Activated CD4-positive, alpha-beta T cell treated with anti-CD3 and anti-CD28 coated beads for 36 hours (primary cell): ENCODE results near the gene PPP1R12B. TPM values are rescaled to one million over a fixed set of nuclear protein-coding genes. Genes with fewer than 3 reads are reported as not detected.

Source experiments
- ATAC-seq: fragments of 200-7000 bp; cut with Tn5 transposase; one replicate; pipeline ENCODE4 v1.10.0; 2021; ENCODE audit warnings: mild to moderate bottlenecking, moderate library complexity
- CTCF ChIA-PET: fragments of 350-600 bp; sonication (Branson Sonifier 250); formaldehyde crosslinking; loops from one replicate; lab custom pipeline; 2021; ENCODE audit warnings: antibody characterized with exemption; lab: Charles Lee
- POLR2A ChIA-PET: fragments of 350-600 bp; sonication (Branson Sonifier 250); formaldehyde crosslinking; loops from one replicate; lab custom pipeline; 2021; ENCODE audit warnings: antibody characterized with exemption, inconsistent platforms; lab: Charles Lee
- DNase-seq: peaks from one replicate; pipeline ENCODE4 v3.0.0-alpha.2; 2020
- H3K27ac Mint-ChIP-seq: one replicate; pipeline ENCODE4 v1.8.0; 2021; ENCODE audit warnings: mixed read lengths
- H3K27me3 Mint-ChIP-seq: one replicate; pipeline ENCODE4 v1.8.0; 2021; ENCODE audit warnings: mixed read lengths
- H3K36me3 Mint-ChIP-seq: one replicate; pipeline ENCODE4 v1.8.0; 2021; ENCODE audit warnings: low read depth, mixed read lengths
- H3K4me1 Mint-ChIP-seq: one replicate; pipeline ENCODE4 v1.8.0; 2021; ENCODE audit warnings: mixed read lengths
- H3K4me3 Mint-ChIP-seq: one replicate; pipeline ENCODE4 v1.8.0; 2021; ENCODE audit warnings: mild to moderate bottlenecking, moderate library complexity, mixed read lengths
- H3K9me3 Mint-ChIP-seq: one replicate; pipeline ENCODE4 v1.8.0; 2021; ENCODE audit warnings: low read depth, mixed read lengths
- intact Hi-C, 2 experiments: fragments of 100-400 bp; cut with DNase I in 1 of 2; cut with micrococcal nuclease in 1 of 2; formaldehyde crosslinking; loops; one replicate each; pipeline versions ENCODE4 v1.14.2 to v1.15.1; 2022 to 2024; cut with DNase I, micrococcal nuclease
- total RNA-seq, 2 experiments: library from RNA; stranded (reverse); gene quantifications; one replicate each; pipeline ENCODE4 v1.2.3, GENCODE V29; 2021

PPP1R12B gene
- total RNA-seq, 2 experiments from 2014 or later = 10.3 to 13.2 TPM

GRCh38 chr1:202588503-202589189, 240.1 kb downstream of the PPP1R12B start:
- H3K36me3 Mint-ChIP-seq = no peaks in the 10 kb centered on the region

GRCh38 chr1:202589190-202589930, 240.9 kb downstream of the PPP1R12B start:
- POLR2A ChIA-PET = no interaction called here
- Mint-ChIP-seq H3K36me3 (no peaks in the 10 kb centered on the region), H3K27me3 (no peaks in the 10 kb centered on the region), H3K4me1 (no peaks in the 10 kb centered on the region), H3K4me3 (no peak overlapping the region), H3K9me3 (no peaks in the 10 kb centered on the region), H3K27ac (no peak overlapping the region)
- no peak for ATAC-seq
- CTCF ChIA-PET = interaction anchor here (0.6 to 1.1 kb wide), 2 partner anchors 32 to 239 kb away, joined by 3 read pairs; no protein-coding TSS in a partner anchor
- DNase-seq = no peak
- intact Hi-C loops = no loop called here

More at GRCh38 chr1:202588503-202589189, 240.1 kb downstream of the PPP1R12B start:
- H3K9me3 Mint-ChIP-seq = no peaks in the 10 kb centered on the region
- ATAC-seq = no peak
- intact Hi-C loops = no loop called here
- no peaks in the 10 kb centered on the region for H3K27me3 Mint-ChIP-seq
- H3K4me1 Mint-ChIP-seq = no peaks in the 10 kb centered on the region
- ChIA-PET CTCF (no interaction called here), POLR2A (no interaction called here)
- H3K27ac Mint-ChIP-seq = no peak overlapping the region
- DNase-seq = no peak
- H3K4me3 Mint-ChIP-seq = no peak overlapping the region

GRCh38 chr1:202590126-202590525, 241.6 kb downstream of the PPP1R12B start:
- POLR2A ChIA-PET = no interaction called here

GRCh38 chr1:202590975-202591411, 242.5 kb downstream of the PPP1R12B start:
- no peaks in the 10 kb centered on the region for H3K27me3 Mint-ChIP-seq
- no peak overlapping the region for H3K27ac Mint-ChIP-seq
- H3K4me3 Mint-ChIP-seq = no peak overlapping the region
- ChIA-PET CTCF (no interaction called here), POLR2A (no interaction called here)
- H3K9me3 Mint-ChIP-seq = no peaks in the 10 kb centered on the region
- DNase-seq (no peak), ATAC-seq (no peak)
- H3K4me1 Mint-ChIP-seq = no peaks in the 10 kb centered on the region
- intact Hi-C loops = no loop called here
- H3K36me3 Mint-ChIP-seq = no peaks in the 10 kb centered on the region

More at GRCh38 chr1:202590126-202590525, 241.6 kb downstream of the PPP1R12B start:
- intact Hi-C loops = no loop called here
- ATAC-seq (no peak), DNase-seq (no peak)
- Mint-ChIP-seq H3K4me1 (no peaks in the 10 kb centered on the region), H3K27ac (no peak overlapping the region), H3K9me3 (no peaks in the 10 kb centered on the region), H3K4me3 (no peak overlapping the region), H3K27me3 (no peaks in the 10 kb centered on the region), H3K36me3 (no peaks in the 10 kb centered on the region)
- CTCF ChIA-PET = interaction anchor here (0.6 to 1.1 kb wide), 2 partner anchors 31 to 240 kb away, joined by 3 read pairs; no protein-coding TSS in a partner anchor

GRCh38 chr1:202591515-202591914, 243.0 kb downstream of the PPP1R12B start:
- Mint-ChIP-seq H3K4me3 (no peak overlapping the region), H3K27me3 (no peaks in the 10 kb centered on the region), H3K9me3 (no peaks in the 10 kb centered on the region), H3K36me3 (no peaks in the 10 kb centered on the region), H3K27ac (no peak overlapping the region), H3K4me1 (no peaks in the 10 kb centered on the region)
- POLR2A ChIA-PET = no interaction called here
- DNase-seq (no peak), ATAC-seq (no peak)
- intact Hi-C loops = no loop called here
- CTCF ChIA-PET = no interaction called here

- ChIA-PET CTCF (no interaction called here), POLR2A (no interaction called here)
- Mint-ChIP-seq H3K27ac (no peak overlapping the region), H3K27me3 (no peaks in the 10 kb centered on the region), H3K36me3 (no peaks in the 10 kb centered on the region), H3K9me3 (no peaks in the 10 kb centered on the region), H3K4me3 (no peak overlapping the region), H3K4me1 (no peaks in the 10 kb centered on the region)
- ATAC-seq (no peak), DNase-seq (peak; percentile 24)
- intact Hi-C loops = no loop called here
These were observed 243.6 kb downstream of the PPP1R12B start for GRCh38 chr1:202592146-202592545.

- intact Hi-C loops = no loop called here
- Mint-ChIP-seq H3K27me3 (no peaks in the 10 kb centered on the region), H3K36me3 (no peaks in the 10 kb centered on the region), H3K27ac (no peak overlapping the region), H3K4me1 (no peaks in the 10 kb centered on the region), H3K9me3 (no peaks in the 10 kb centered on the region), H3K4me3 (no peak overlapping the region)
- ATAC-seq = no peak
- CTCF ChIA-PET = interaction anchor here (0.8 to 1.1 kb wide), 2 partner anchors 130 to 1106 kb away, joined by 4 read pairs; no protein-coding TSS in a partner anchor
- POLR2A ChIA-PET = no interaction called here
- no peak for DNase-seq
These were observed 245.3 kb downstream of the PPP1R12B start for GRCh38 chr1:202593845-202594244.

GRCh38 chr1:202596638-202597037, 248.1 kb downstream of the PPP1R12B start:
- H3K4me1 Mint-ChIP-seq = no peaks in the 10 kb centered on the region
- H3K27ac Mint-ChIP-seq = no peak overlapping the region
- H3K4me3 Mint-ChIP-seq = no peak overlapping the region
- H3K9me3 Mint-ChIP-seq = no peaks in the 10 kb centered on the region
- H3K36me3 Mint-ChIP-seq = no peaks in the 10 kb centered on the region
- intact Hi-C loops = no loop called here
- POLR2A ChIA-PET = no interaction called here
- DNase-seq = no peak
- CTCF ChIA-PET = interaction anchor here (0.7 kb wide), 1 partner anchor 63 kb away, joined by 3 read pairs; no protein-coding TSS in a partner anchor
- ATAC-seq = no peak
- no peaks in the 10 kb centered on the region for H3K27me3 Mint-ChIP-seq

GRCh38 chr1:202597090-202597761, 248.7 kb downstream of the PPP1R12B start:
- Mint-ChIP-seq H3K4me3 (no peak overlapping the region), H3K4me1 (no peaks in the 10 kb centered on the region), H3K9me3 (no peaks in the 10 kb centered on the region), H3K27ac (no peak overlapping the region), H3K27me3 (no peaks in the 10 kb centered on the region), H3K36me3 (no peaks in the 10 kb centered on the region)
- ChIA-PET CTCF (no interaction called here), POLR2A (no interaction called here)
- DNase-seq (no peak), ATAC-seq (no peak)
- intact Hi-C loops = no loop called here

GRCh38 chr1:202599669-202600431, 251.4 kb downstream of the PPP1R12B start:
- Mint-ChIP-seq H3K36me3 (no peaks in the 10 kb centered on the region), H3K4me3 (no peak overlapping the region), H3K9me3 (no peaks in the 10 kb centered on the region), H3K4me1 (no peaks in the 10 kb centered on the region), H3K27me3 (no peaks in the 10 kb centered on the region), H3K27ac (no peak overlapping the region)
- DNase-seq (peak; percentile 73), ATAC-seq (peak; percentile 77)
- ChIA-PET POLR2A (no interaction called here), CTCF (interaction anchor here (0.7 to 1.3 kb wide), 5 partner anchors 13 to 559 kb away, joined by 3 to 6 read pairs (median 3); no protein-coding TSS in a partner anchor)
- intact Hi-C loops = loop anchor here in 1 of 2 experiments (1.0 to 10.0 kb wide), 2 partner anchors 99 to 135 kb away; no protein-coding TSS in a partner anchor
